CD4-positive, alpha-beta T cell treated with Interleukin-17A for 1 hour (primary cell): ENCODE data around the gene EHF.
"Not testable (repeated sequence)": the region's sequence is repeated elsewhere in the genome, so short reads cannot be mapped to it uniquely, and the experiment has no call there.

ENCODE experiments used
- DNase-seq: peaks from one replicate; pipeline ENCODE4 v3.0.0-alpha.2; 2020

Gene EHF

GRCh38 chr11:34620820-34621792 is at the start of gene EHF:
Gene EHF (plus strand): TSS chr11:34621093. CDS start chr11:34642631, 21,538 bp downstream.
- no peak for DNase-seq

GRCh38 chr11:34573537-34573936 is 47.4 kb upstream of the EHF start:
- no peak for DNase-seq

DNA sequence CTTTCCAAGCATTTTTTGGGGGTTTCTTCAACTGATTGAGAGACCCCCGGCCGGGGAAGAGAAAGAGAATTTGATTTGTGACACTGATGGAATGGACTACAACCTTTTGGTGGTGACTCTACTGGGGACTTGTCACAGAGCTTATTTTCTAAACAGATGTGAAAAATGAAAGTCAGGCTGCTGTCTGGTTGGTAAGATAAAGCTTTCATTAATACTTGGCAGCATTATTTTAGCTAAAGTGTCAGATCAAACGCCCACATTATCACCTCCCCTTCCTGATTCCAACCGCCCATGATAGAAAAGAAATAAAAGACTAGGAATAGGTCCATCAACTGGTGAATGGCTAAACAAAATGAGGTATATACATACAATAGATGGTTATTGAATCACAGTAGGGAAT is 45.6 kb upstream of the EHF start:
- no peak for DNase-seq

GRCh38 chr11:34575671-34576070 is 45.2 kb upstream of the EHF start:
- DNase-seq = no peak

DNA sequence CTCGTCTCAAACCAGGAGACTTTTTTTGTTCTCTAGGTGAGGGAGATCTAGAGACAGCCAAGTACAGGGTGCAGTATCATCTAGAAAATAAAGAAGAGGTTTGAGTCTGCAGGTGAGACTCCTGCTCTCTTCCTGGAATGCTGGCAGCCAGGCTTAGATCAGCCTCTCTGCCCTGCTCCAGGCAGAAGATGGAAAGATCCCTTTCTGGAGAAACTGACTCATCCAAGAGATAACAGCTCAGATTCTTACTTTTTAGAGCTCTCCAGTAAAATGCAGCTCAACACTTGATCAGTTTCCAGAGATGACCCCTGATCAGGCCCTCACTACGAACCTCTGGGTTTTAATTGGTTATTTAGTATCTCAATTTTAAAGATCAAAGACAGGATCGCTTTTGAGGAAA is 44.6 kb upstream of the EHF start:
- no peak for DNase-seq

DNA sequence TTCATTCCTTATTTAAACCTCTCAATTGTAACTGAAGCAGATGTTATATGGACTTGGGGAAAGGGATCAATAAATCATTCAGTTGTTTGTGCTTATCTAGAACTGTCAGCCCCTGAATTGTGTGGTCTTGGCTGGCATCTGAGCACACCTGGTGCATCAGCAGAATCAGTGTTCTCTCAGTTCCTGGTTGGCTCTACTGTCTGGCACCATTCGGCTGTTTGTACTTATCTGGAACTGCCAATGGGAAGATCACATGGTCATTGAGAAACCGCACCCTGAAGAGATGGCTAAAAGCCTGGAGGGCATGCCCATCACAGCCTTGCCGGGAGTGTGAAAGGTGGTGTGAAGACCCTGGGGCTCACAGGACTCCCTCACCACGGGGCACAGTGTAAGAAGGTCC is 37.1 kb upstream of the EHF start:
- DNase-seq = no peak

- no peak for DNase-seq
Measured at GRCh38 chr11:34585304-34585734, 35.6 kb upstream of the EHF start.

DNA sequence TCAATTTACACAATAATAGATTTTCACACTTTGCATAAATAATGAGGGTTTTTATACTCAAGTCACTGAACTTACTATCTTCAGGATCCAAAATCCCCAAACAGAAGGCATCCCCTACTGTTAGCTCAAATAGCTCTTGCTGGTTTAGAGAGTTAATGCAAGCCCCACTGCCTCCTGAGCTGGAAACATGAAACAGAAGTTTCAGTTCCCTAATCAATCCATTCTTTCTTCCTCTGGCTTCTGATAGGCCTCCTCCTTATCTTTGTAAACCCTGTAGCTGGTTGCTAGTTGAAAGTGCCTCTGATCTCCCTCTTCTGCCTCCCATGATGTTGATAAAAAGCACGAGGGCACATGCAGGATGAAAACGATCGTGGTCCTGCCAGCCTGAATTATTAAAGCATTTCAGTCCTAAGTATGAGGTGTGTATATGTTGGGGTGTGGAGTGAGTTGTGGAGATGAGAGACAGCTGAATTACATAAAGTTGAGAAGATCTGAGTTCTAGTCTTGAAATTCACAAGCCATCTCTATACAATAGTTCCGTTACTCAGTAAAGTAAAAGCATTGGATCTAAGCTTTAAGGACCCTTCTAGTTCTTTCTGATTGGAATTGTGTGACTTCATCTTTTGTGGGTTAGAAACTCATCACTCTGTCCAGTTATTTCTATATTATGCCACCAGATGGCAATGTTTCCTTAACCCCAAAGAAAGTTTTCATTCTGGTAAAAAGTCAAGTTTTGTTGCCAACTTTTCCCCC is 35.0 kb upstream of the EHF start:
- peak; percentile 45 for DNase-seq

GRCh38 chr11:34586488-34587281 is 34.2 kb upstream of the EHF start:
- no peak for DNase-seq

- no peak for DNase-seq
Measured at GRCh38 chr11:34587282-34587677, 33.6 kb upstream of the EHF start.

- no peak for DNase-seq
Measured at GRCh38 chr11:34588023-34588422, 32.9 kb upstream of the EHF start.

GRCh38 chr11:34588701-34589100 is 32.2 kb upstream of the EHF start:
- DNase-seq = no peak

- not testable (repeated sequence) for DNase-seq
Measured at GRCh38 chr11:34589177-34589576, 31.7 kb upstream of the EHF start.

DNA sequence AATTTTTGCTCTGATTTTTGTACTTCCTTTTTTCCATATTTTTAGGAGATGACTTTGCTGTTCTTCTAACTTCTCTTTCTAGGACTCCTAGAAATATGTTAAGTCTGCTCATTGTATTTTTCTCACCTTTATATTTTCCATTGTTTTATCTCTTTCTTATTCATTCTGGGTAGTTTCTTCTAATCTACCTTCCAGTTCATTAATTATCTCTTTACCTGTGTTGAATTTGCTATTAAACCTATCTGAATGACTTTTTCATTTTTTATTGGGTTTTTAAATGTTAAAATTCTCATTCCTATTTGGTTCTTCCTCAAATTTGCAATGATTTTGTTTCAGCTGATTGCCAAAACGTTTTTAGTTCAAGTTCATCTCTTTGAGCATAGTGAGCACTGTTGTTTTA is 27.8 kb upstream of the EHF start:
- DNase-seq = no peak

DNA sequence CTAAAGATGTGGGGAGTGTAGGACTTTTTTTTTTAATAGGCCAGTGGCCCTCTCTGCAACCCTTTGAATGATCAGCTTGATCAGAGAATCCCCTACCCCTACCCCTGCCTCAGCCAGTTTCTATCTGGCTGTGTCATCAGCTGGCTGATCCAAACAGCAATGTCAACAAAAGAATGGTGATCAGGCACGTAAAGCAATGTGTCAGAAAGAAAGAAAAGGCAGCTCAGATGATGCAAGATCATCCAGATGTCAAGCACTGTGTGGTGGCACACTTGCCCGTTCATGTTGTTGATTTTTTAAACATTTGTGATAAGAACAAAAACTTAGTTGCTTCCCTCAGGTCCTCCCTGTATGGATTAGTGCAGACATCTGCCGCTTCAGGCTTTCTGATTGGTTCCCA is 26.3 kb upstream of the EHF start:
- no peak for DNase-seq

GRCh38 chr11:34595391-34595790 is 25.5 kb upstream of the EHF start:
- no peak for DNase-seq

GRCh38 chr11:34595960-34596644 is 24.8 kb upstream of the EHF start:
- no peak for DNase-seq

GRCh38 chr11:34599406-34599945 is 21.4 kb upstream of the EHF start:
- DNase-seq = peak; percentile 2

DNA sequence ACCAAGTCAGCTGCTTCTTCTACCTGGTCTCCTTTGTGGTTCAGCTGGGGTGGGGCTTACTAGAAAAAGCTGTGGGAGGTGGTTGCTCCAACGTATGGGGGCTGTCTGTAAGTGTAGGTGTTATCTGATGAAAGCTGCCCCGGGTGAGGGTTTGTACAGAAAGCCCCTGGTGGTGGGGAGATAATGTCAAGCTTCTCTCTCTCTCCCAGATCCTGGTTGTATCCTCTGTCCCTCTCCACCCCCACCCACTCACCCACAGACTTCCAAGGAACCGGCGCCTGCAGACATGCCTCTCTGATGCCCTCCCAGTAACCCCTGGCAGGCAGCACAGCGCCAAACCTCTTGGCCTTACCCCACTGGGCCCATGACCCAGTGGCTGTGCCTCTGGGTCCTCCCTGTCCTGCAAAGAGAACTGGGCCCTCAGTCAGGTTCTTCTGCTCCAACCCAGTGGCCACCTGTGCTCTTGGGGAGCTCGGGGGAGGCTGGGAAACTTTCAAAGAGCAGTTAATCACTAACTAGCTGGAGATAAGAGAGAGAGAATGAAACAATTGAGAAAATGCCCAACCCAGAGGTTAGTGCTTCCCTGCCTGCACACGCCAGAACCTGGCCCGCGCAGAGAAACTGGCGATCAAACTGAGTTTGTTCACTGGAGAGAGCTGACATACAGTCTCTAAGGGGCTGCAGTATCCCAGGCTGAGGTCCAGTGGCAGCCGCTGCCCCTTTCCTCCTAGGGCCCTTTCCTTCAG is 20.4 kb upstream of the EHF start:
- no peak for DNase-seq

DNA sequence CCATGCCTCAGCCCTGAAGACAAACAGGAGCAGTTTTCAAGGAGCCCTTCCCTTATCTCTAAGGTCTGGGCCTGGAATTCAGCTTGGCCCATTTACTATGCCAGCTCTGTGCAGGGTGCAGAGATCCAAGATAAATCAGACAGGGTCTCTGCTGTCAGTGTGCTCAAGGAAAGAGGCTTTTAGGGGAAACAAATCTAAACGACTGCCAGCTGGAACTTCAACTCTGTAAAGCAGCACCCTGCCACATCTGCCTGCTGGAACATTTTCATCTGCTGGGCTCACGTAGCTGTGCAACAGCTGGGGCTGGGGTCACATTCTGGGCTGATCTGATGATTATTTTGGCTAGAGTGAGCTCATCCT is 19.8 kb upstream of the EHF start:
- DNase-seq = no peak

DNA sequence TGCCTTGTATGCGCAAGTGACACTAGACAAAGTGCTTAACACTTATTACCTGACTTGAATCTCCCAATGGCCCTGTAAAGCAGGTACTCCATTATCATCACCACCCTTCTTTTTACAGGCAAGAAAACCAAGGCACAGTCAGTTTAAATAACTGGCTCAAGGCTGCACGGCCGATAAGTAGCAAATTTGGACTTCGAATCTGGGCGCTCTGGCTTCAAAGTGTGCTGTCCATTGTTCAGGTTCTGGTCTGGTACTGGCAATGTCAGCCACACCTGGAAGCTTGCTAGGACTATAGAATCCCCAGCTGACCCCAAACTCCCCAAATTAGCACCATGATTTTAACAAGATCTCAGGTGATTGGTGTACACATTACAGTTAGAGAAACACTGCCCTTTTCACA is 19.3 kb upstream of the EHF start:
- no peak for DNase-seq

DNA sequence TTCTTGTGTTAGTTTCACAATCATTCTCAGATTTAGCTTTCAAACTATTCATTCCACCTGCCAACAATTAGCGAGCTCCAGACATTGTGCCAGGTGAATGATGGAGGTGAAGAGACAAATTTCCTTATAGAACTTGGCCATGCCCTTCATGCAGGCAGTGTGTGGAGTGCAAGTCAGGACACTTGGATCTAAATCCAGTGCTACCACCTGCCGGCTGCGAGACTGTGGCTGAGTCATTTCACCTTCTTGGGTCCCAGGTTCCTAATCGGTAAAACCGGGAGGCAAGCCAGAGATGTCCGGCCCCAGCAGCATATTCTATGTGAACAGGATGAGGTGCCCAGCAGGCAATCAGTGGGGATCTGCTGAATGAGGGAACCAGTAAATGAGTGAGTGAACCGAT is 18.6 kb upstream of the EHF start:
- no peak for DNase-seq
